HL-60 (cell line): Measurements from ENCODE around the gene ITGAL.

Source experiments
- SPI1 ChIP-seq: IDR thresholded peaks from 2 replicates; pipeline ENCODE4 v1.6.1; 2012; ENCODE audit warnings: low read depth, mild to moderate bottlenecking, borderline replicate concordance
- TF ChIP-seq, protein P1 (sequence below): IDR thresholded peaks from one replicate; pipeline ENCODE4 v1.5.1; 2011; ENCODE audit warnings: low read length, control low read depth, inconsistent platforms; ENCODE audit not compliant: insufficient read depth
- TF ChIP-seq, protein P2 (sequence below): IDR thresholded peaks from 2 replicates; pipeline ENCODE4 v1.6.1; 2012; ENCODE audit warnings: low read depth; ENCODE audit not compliant: insufficient replicate concordance

DNA sequence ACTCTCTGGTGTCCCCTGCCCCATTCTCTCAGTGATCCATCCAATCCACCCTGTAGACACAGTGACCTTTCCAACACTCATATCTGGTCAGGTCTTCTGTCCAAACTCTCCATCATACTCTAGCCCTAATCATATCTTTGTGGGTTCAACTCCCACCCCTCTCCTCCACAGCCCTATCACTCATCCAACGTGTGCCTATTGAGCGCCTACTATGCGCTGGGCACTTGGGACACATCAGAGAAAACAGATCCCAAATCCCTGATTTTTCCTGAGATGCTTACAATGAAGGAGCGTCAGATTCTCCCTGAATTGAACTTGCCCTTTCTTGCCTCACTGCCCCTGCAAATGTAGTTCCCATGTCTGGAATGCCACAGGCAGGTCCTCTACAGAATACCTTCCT is 44.5 kb upstream of the ITGAL start:
- TF ChIP-seq, protein P1, sequence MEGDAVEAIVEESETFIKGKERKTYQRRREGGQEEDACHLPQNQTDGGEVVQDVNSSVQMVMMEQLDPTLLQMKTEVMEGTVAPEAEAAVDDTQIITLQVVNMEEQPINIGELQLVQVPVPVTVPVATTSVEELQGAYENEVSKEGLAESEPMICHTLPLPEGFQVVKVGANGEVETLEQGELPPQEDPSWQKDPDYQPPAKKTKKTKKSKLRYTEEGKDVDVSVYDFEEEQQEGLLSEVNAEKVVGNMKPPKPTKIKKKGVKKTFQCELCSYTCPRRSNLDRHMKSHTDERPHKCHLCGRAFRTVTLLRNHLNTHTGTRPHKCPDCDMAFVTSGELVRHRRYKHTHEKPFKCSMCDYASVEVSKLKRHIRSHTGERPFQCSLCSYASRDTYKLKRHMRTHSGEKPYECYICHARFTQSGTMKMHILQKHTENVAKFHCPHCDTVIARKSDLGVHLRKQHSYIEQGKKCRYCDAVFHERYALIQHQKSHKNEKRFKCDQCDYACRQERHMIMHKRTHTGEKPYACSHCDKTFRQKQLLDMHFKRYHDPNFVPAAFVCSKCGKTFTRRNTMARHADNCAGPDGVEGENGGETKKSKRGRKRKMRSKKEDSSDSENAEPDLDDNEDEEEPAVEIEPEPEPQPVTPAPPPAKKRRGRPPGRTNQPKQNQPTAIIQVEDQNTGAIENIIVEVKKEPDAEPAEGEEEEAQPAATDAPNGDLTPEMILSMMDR = no peak
- TF ChIP-seq, protein P2, sequence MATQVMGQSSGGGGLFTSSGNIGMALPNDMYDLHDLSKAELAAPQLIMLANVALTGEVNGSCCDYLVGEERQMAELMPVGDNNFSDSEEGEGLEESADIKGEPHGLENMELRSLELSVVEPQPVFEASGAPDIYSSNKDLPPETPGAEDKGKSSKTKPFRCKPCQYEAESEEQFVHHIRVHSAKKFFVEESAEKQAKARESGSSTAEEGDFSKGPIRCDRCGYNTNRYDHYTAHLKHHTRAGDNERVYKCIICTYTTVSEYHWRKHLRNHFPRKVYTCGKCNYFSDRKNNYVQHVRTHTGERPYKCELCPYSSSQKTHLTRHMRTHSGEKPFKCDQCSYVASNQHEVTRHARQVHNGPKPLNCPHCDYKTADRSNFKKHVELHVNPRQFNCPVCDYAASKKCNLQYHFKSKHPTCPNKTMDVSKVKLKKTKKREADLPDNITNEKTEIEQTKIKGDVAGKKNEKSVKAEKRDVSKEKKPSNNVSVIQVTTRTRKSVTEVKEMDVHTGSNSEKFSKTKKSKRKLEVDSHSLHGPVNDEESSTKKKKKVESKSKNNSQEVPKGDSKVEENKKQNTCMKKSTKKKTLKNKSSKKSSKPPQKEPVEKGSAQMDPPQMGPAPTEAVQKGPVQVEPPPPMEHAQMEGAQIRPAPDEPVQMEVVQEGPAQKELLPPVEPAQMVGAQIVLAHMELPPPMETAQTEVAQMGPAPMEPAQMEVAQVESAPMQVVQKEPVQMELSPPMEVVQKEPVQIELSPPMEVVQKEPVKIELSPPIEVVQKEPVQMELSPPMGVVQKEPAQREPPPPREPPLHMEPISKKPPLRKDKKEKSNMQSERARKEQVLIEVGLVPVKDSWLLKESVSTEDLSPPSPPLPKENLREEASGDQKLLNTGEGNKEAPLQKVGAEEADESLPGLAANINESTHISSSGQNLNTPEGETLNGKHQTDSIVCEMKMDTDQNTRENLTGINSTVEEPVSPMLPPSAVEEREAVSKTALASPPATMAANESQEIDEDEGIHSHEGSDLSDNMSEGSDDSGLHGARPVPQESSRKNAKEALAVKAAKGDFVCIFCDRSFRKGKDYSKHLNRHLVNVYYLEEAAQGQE = no peak
- TF ChIP-seq SPI1 = no peak
